DND-41 (cell line): Measurements from ENCODE around the gene ABLIM1.
A peak's percentile ranks its signal among the peaks of the same experiment; 100 is the strongest.

Experiments
- ATAC-seq: fragments of 200-7000 bp; cut with Tn5 transposase; 3 replicates; pipeline ENCODE4 v1.9.1; 2021; ENCODE audit warnings: low read depth; ENCODE audit not compliant: insufficient read depth
- DNase-seq: peaks from one replicate; pipeline ENCODE4 v3.0.0-alpha.2; 2020
- H2AFZ ChIP-seq: 2 replicates; pipeline ENCODE4 v1.6.0; 2012; ENCODE audit warnings: low read depth, low read length
- H3K27ac ChIP-seq: 2 replicates; pipeline ENCODE4 v1.5.1; 2012; ENCODE audit warnings: low read length, inconsistent platforms
- H3K27me3 ChIP-seq: fragments of 200-600 bp; sonication (generic); 2 replicates; pipeline ENCODE4 v1.6.0; 2012; ENCODE audit warnings: low read length, mild to moderate bottlenecking, inconsistent platforms; ENCODE audit not compliant: insufficient read depth, poor library complexity
- H3K36me3 ChIP-seq: 2 replicates; pipeline ENCODE4 v1.5.1; 2012; ENCODE audit warnings: low read length, inconsistent platforms; ENCODE audit not compliant: insufficient read depth
- H3K4me1 ChIP-seq: 2 replicates; pipeline ENCODE4 v1.5.1; 2012; ENCODE audit warnings: mild to moderate bottlenecking, low read length; ENCODE audit not compliant: insufficient read depth
- H3K4me2 ChIP-seq: 2 replicates; pipeline ENCODE4 v1.6.0; 2012; ENCODE audit warnings: mild to moderate bottlenecking, moderate library complexity, low read length, inconsistent platforms; ENCODE audit not compliant: insufficient read depth
- H3K4me3 ChIP-seq, 2 experiments: fragments of 200-600 bp in 1 of 2; shearing (Covaris generic) in 1 of 2; 2 replicates each; pipeline ENCODE4 v1.5.1; 2012 to 2016; ENCODE audit warnings: inconsistent platforms in 2 of 2, low read length in 2 of 2, mild to moderate bottlenecking in 2 of 2, low read depth in 1 of 2, moderate library complexity in 1 of 2
- H3K79me2 ChIP-seq: 2 replicates; pipeline ENCODE4 v1.6.0; 2012; ENCODE audit warnings: low read length, inconsistent platforms; ENCODE audit not compliant: insufficient read depth
- H3K9ac ChIP-seq: 2 replicates; pipeline ENCODE4 v1.6.0; 2012; ENCODE audit warnings: low read depth, mild to moderate bottlenecking, inconsistent platforms, low read length, moderate library complexity
- H3K9me3 ChIP-seq: 2 replicates; pipeline ENCODE4 v1.5.1; 2012; ENCODE audit warnings: low read length, moderate library complexity, mild to moderate bottlenecking, inconsistent platforms; ENCODE audit not compliant: insufficient read depth, severe bottlenecking
- H4K20me1 ChIP-seq: 2 replicates; pipeline ENCODE4 v1.6.0; 2012; ENCODE audit warnings: low read length; ENCODE audit not compliant: insufficient read depth
- CTCF ChIP-seq: IDR thresholded peaks from 2 replicates; pipeline ENCODE4 v1.5.1; 2012; ENCODE audit warnings: borderline replicate concordance, low read length, moderate library complexity, mild to moderate bottlenecking; ENCODE audit not compliant: poor library complexity, severe bottlenecking; ENCODE audit errors: extremely low read depth
- EZH2 ChIP-seq: IDR thresholded peaks from 3 replicates; pipeline ENCODE4 v1.6.1; 2012; ENCODE audit warnings: borderline replicate concordance, low read depth, mild to moderate bottlenecking, moderate library complexity, low read length, inconsistent platforms; ENCODE audit not compliant: severe bottlenecking

Gene ABLIM1

DNA sequence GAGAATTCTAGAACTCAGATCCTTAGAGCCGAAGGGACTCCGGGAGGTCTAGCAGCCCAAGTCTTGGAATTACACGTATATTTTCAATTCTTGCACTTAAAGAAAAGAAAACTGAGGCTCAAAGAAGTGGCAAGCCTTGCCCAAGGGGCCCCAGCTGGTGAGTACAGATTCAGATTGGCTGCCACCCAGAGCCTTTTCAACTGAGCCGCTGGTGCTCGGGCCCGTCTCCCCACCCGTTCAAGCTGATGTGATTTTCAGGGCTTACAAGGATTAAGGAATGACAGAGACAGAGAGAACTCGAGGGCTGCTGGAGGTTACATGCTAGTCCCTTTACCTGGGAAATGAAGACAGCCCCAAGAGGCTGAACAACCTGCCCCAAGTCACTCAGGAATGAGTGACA lies 117.8 kb downstream of the ABLIM1 start:
- Histone ChIP-seq H3K27ac (no peak overlapping the region), H3K27me3 (peaks cover 5% of the 10 kb centered on the region), H3K79me2 (no peaks in the 10 kb centered on the region), H2AFZ (no peak overlapping the region), H3K9ac (no peak overlapping the region), H4K20me1 (peaks cover 4% of the 10 kb centered on the region; the same call in 1 of the 2 replicates), H3K4me3 (no peak overlapping the region), H3K36me3 (no peaks in the 10 kb centered on the region), H3K4me2 (no peak overlapping the region), H3K4me1 (peaks cover 62% of the 10 kb centered on the region), H3K9me3 (no peaks in the 10 kb centered on the region)
- ATAC-seq (no peak), DNase-seq (no peak)
- TF ChIP-seq EZH2: no peak
- TF ChIP-seq CTCF: no peak

DNA sequence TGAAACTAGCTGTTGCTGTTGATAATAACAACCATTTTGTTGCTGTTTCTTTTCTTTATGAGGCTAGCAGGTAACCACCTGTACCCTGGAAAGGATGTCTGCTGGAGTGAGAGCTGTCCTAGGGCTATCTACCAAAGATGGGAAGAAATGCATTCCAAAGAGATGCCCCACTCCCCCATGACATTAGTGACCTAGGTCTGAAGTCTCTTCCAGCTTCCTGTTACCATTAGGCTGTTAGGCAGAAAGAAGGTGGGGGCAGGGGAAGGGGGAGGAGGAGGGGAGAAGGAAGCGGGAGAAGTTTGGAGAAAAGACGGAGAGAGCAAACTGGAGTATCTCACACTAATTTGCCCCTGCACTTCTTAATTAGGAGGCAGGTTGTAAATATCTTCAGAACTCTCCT lies 118.5 kb downstream of the ABLIM1 start:
- H3K36me3 ChIP-seq: no peaks in the 10 kb centered on the region
- TF ChIP-seq EZH2 (no peak), CTCF (no peak)
- no peak overlapping the region for H2AFZ ChIP-seq
- H3K27ac ChIP-seq: no peak overlapping the region
- H3K9ac ChIP-seq: no peak overlapping the region
- peaks cover 9% of the 10 kb centered on the region for H3K27me3 ChIP-seq
- H3K4me1 ChIP-seq: peaks cover 55% of the 10 kb centered on the region
- H3K79me2 ChIP-seq: no peaks in the 10 kb centered on the region
- no peak overlapping the region for H3K4me3 ChIP-seq
- no peaks in the 10 kb centered on the region for H3K9me3 ChIP-seq
- peaks cover 4% of the 10 kb centered on the region; the same call in 1 of the 2 replicates for H4K20me1 ChIP-seq
- no peak overlapping the region for H3K4me2 ChIP-seq
- ATAC-seq (no peak), DNase-seq (no peak)

GRCh38 chr10:114538181-114538906 lies 119.7 kb downstream of the ABLIM1 start:
- TF ChIP-seq EZH2 (no peak), CTCF (no peak)
- Histone ChIP-seq H3K79me2 (no peaks in the 10 kb centered on the region), H4K20me1 (no peaks in the 10 kb centered on the region), H2AFZ (no peak overlapping the region), H3K27ac (no peak overlapping the region), H3K4me2 (peak overlapping the region; percentile 7; the same call in 1 of the 2 replicates), H3K4me1 (peaks cover 43% of the 10 kb centered on the region), H3K9me3 (no peaks in the 10 kb centered on the region), H3K27me3 (peaks cover 9% of the 10 kb centered on the region), H3K9ac (no peak overlapping the region), H3K4me3 (no peak overlapping the region), H3K36me3 (no peaks in the 10 kb centered on the region)
- peak; percentile 64 for ATAC-seq
- peak; percentile 74 for DNase-seq

GRCh38 chr10:114537736-114538135 lies 120.3 kb downstream of the ABLIM1 start:
- no peak overlapping the region for H2AFZ ChIP-seq
- H3K79me2 ChIP-seq: no peaks in the 10 kb centered on the region
- no peaks in the 10 kb centered on the region for H3K36me3 ChIP-seq
- no peak for TF ChIP-seq CTCF
- peaks cover 37% of the 10 kb centered on the region for H3K4me1 ChIP-seq
- no peak for ATAC-seq
- no peaks in the 10 kb centered on the region for H4K20me1 ChIP-seq
- no peak overlapping the region for H3K4me2 ChIP-seq
- H3K9ac ChIP-seq: no peak overlapping the region
- H3K27ac ChIP-seq: no peak overlapping the region
- H3K9me3 ChIP-seq: no peaks in the 10 kb centered on the region
- H3K27me3 ChIP-seq: peaks cover 9% of the 10 kb centered on the region
- H3K4me3 ChIP-seq: no peak overlapping the region
- DNase-seq: no peak
